Spleen (tissue), 11 donors: Measurements from ENCODE around the gene EVPL. TPM values are rescaled to one million over a fixed set of nuclear protein-coding genes. Genes with fewer than 3 reads are reported as not detected.
"Not testable (repeated sequence)": the region's sequence is repeated elsewhere in the genome, so short reads cannot be mapped to it uniquely, and the experiment has no call there.

Experiments
- DNase-seq: peaks from one replicate; pipeline ENCODE4 v3.0.0-alpha.2; 2020
- H3K27ac ChIP-seq, 8 donors: fragments of 200-600 bp; sonication (generic) in 7 of 8; 1 replicate in 4 of 8; 2 replicates in 4 of 8; pipeline versions ENCODE4 v1.5.0 to v1.8.0; 2016 to 2021; ENCODE audit warnings: inconsistent platforms in 4 of 8, mild to moderate bottlenecking in 4 of 8, moderate library complexity in 1 of 8
- H3K27me3 ChIP-seq, 7 donors: fragments of 200-600 bp; sonication (generic) in 6 of 7; replicated peaks in 1 of 7; 1 replicate in 4 of 7; 2 replicates in 3 of 7; pipeline versions ENCODE4 v1.5.0 to v1.8.0; 2016 to 2021; ENCODE audit warnings: inconsistent platforms in 3 of 7, mild to moderate bottlenecking in 1 of 7
- H3K36me3 ChIP-seq, 6 donors: fragments of 200-600 bp; sonication (generic) in 5 of 6; 1 replicate in 4 of 6; 2 replicates in 2 of 6; pipeline versions ENCODE4 v1.5.0 to v1.8.0; 2016 to 2021; ENCODE audit warnings: inconsistent platforms in 2 of 6
- H3K4me1 ChIP-seq, 6 donors: fragments of 200-600 bp; sonication (generic) in 5 of 6; 1 replicate in 3 of 6; 2 replicates in 3 of 6; pipeline versions ENCODE4 v1.5.0 to v1.8.0; 2016 to 2021; ENCODE audit warnings: inconsistent platforms in 3 of 6
- H3K4me3 ChIP-seq, 8 donors: fragments of 200-600 bp; sonication (generic) in 7 of 8; 1 replicate in 4 of 8; 2 replicates in 4 of 8; pipeline versions ENCODE4 v1.5.0 to v1.8.0; 2016 to 2021; ENCODE audit warnings: inconsistent platforms in 4 of 8, mild to moderate bottlenecking in 4 of 8, moderate library complexity in 2 of 8
- H3K9me3 ChIP-seq, 8 donors: fragments of 200-600 bp; sonication (generic) in 7 of 8; 1 replicate in 4 of 8; 2 replicates in 4 of 8; pipeline versions ENCODE4 v1.5.0 to v1.8.0; 2016 to 2021; ENCODE audit warnings: inconsistent platforms in 4 of 8
- POLR2A ChIP-seq, 3 donors: fragments of 450-650 bp; IDR thresholded peaks; one replicate each; pipeline ENCODE4 v1.5.1; 2017; ENCODE audit warnings: antibody characterized with exemption in 3 of 3, mild to moderate bottlenecking in 1 of 3
- POLR2AphosphoS5 ChIP-seq, 3 donors: sonication (generic); formaldehyde crosslinking; IDR thresholded peaks; one replicate each; pipeline ENCODE4 v1.5.1; 2017; ENCODE audit warnings: antibody characterized with exemption in 3 of 3
- WGBS, 5 donors: extraction: QIAGEN DNeasy Blood & Tissue Kit in 3 of 5; methylation state at CpG; one replicate each; pipeline versions ENCODE4 v1.1.5 to v1.1.7; 2013 to 2018; 5-methylcytosine and 5-hydroxymethylcytosine counted together
- intact Hi-C: fragments of 100-400 bp; cut with DNase I; formaldehyde crosslinking; loops from one replicate; pipeline ENCODE4 v1.15.0; 2023; ENCODE audit warnings: low total_unique reads
- polyA plus RNA-seq, 3 donors: library from polyadenylated mRNA; stranded (reverse); fragments of 200-250 nt; gene quantifications; one replicate each; pipeline ENCODE4 v1.2.1, GENCODE V29; 2013
- total RNA-seq, 7 donors: library from RNA; depleted of rRNA in 3 of 7; stranded (reverse); fragments of >200 nt in 3 of 7; fragmentation: NEBNext Ultra II Directional in 4 of 7; extraction: Animal tissue kit (Norgen Biotek cat#: 25700) in 4 of 7; gene quantifications; one replicate each; pipeline versions ENCODE4 v1.1.0 to v1.2.1, GENCODE V29; 2016 to 2021
- TF ChIP-seq, protein P1 (sequence below), 11 experiments: fragments of 200-600 bp in 7 of 11; fragments of 450-650 bp in 4 of 11; sonication (generic) in 4 of 11; IDR thresholded peaks in 8 of 11; conservative IDR thresholded peaks in 3 of 11; 1 replicate in 7 of 11; 2 replicates in 4 of 11; pipeline versions ENCODE4 v1.4.0 to v1.8.0; 2016 to 2021; ENCODE audit warnings: antibody characterized with exemption in 11 of 11, inconsistent platforms in 4 of 11, mild to moderate bottlenecking in 1 of 11
- donor health status: healthy with polysubstance abuse.
- donor health status: DM: no; HTN: no; CAD: no; lungs with moderate emphysema.
- donor health status: DM: no; HTN: no; CAD: no.
- donor health status: Bipolar disorder and iron deficiency.
- donor health status: healthy.
- donor health status: DM: no; HTN: no; CAD: no.
- donor health status: DM: yes; HTN: yes; CAD: no.

EVPL gene
- total and polyA plus RNA-seq, 10 donors = 0.04 to 0.56 (median 0.06) TPM; not detected in 3

DNA sequence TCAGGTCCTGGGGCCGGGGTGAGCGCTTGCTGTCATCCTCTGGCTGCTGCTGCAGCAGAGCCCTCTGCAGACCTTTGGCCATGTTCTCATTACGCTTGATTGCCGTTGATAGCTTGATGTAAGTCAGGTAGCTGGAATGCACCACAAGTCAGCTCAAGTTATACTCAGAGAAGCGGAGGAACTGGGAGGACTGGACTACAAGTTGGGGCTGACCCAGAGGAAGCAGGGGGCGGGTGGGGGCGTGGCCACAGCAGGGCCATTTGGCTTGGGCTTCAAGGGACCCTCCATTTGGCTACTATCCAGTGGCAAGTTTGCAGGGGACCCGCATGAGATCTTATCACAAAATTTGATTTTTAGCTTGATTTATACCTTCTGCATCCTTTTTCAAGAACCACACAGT lies 19.0 kb upstream of the EVPL start:
- Histone ChIP-seq H3K27me3 (no peaks in the 10 kb centered on the region), H3K36me3 (peaks cover 12 to 100% (median 100%) of the 10 kb centered on the region in 6 donors), H3K27ac (no peak overlapping the region), H3K4me1 (no peaks in the 10 kb centered on the region), H3K9me3 (no peaks in the 10 kb centered on the region), H3K4me3 (no peak overlapping the region)
- WGBS, 5 donors = 92 to 97% (median 94%) methylated on average over 8 of the region's 8 CpGs
- DNase-seq = no peak
- TF ChIP-seq POLR2AphosphoS5 (IDR thresholded peaks at IDR 0.05) (no peak), POLR2A (IDR thresholded peaks at IDR 0.05) (no peak)
- TF ChIP-seq, protein P1, sequence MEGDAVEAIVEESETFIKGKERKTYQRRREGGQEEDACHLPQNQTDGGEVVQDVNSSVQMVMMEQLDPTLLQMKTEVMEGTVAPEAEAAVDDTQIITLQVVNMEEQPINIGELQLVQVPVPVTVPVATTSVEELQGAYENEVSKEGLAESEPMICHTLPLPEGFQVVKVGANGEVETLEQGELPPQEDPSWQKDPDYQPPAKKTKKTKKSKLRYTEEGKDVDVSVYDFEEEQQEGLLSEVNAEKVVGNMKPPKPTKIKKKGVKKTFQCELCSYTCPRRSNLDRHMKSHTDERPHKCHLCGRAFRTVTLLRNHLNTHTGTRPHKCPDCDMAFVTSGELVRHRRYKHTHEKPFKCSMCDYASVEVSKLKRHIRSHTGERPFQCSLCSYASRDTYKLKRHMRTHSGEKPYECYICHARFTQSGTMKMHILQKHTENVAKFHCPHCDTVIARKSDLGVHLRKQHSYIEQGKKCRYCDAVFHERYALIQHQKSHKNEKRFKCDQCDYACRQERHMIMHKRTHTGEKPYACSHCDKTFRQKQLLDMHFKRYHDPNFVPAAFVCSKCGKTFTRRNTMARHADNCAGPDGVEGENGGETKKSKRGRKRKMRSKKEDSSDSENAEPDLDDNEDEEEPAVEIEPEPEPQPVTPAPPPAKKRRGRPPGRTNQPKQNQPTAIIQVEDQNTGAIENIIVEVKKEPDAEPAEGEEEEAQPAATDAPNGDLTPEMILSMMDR (IDR thresholded peaks at IDR 0.05 in 8 of 11, conservative IDR thresholded peaks at IDR 0.05 in 3 of 11) = no peak
- intact Hi-C loops = no loop called here

DNA sequence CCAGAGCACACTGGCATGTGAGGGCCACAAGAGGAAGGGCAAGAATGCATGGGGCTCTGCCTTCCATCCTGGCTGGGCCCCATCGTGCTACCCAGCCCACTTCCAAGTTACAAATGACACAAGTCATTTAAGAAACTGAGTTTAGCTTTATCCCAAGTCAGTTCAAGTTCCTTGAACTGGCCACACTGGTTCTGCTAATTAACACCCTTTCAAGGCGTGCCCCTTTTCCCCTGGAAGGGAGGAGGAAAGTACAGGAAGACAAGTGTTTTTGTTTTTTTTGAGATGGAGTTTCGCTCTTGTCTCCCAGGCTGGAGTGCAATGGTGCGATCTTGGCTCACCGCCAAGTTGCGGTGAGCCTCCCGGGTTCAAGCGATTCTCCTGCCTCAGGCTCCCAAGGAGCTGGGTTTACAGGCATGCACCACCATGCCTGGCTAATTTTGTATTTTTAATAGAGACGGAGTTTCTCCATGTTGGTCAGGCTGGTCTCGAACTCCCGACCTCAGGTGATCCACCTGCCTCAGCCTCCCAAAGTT lies 17.4 kb upstream of the EVPL start:
- H3K4me3 ChIP-seq, H3K27ac ChIP-seq, intact Hi-C loops, H3K27me3 ChIP-seq, H3K4me1 ChIP-seq, DNase-seq, H3K9me3 ChIP-seq: not testable (repeated sequence)
- H3K36me3 ChIP-seq = peaks cover 12 to 100% (median 100%) of the 10 kb centered on the region in 6 donors
- WGBS, 5 donors = 90 to 98% (median 94%) methylated on average over 11 of the region's 11 CpGs

DNA sequence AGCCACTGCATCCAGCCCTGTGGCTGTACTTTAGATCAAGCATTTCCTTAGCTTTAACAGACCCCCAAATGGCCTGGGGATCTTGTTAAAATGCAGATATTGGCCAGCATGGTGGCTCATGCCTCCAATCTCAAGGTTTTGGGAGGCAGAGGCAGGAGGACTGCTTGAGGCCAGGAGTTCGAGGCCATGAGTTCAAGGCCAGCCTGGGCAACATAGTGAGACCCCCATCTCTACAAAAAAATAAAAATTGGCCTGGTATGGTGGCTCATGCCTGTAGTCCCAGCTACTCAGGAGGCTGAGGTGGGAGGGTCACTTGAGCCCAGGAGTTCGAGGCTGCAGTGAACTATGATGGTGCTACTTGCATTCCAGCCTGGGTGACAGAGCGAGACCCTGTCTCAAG lies 15.8 kb upstream of the EVPL start:
- DNase-seq, H3K4me3 ChIP-seq, intact Hi-C loops, H3K9me3 ChIP-seq, H3K4me1 ChIP-seq, H3K27me3 ChIP-seq, H3K27ac ChIP-seq: not testable (repeated sequence)
- peaks cover 12 to 100% (median 100%) of the 10 kb centered on the region in 6 donors for H3K36me3 ChIP-seq
- WGBS, 5 donors = 97 to 100% (median 97%) methylated on average over 3 of the region's 3 CpGs

DNA sequence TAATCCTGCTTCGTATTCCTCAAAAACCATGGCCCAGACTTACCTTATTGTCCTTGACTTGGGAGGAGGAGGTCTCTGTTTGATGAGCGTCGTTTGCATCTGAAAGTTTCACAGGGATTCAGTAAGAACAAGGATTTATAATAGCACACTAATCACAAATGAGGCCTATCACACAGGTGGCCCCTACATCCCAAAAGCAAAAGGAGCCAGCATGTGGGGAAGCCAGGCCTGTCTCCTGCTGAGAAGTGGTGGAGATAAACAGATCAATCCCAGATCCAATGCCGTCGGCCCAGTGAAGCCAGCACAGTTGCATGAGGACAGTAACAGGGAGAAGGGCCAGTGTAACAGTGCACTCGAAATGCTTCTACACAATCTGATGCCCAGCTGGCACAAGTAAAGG lies 13.3 kb upstream of the EVPL start:
- Histone ChIP-seq H3K9me3 (no peaks in the 10 kb centered on the region), H3K4me3 (no peak overlapping the region), H3K27ac (no peak overlapping the region), H3K4me1 (no peaks in the 10 kb centered on the region), H3K36me3 (peaks cover 4 to 91% (median 77%) of the 10 kb centered on the region in 6 donors), H3K27me3 (no peaks in the 10 kb centered on the region)
- WGBS, 5 donors = 70 to 92% (median 85%) methylated on average over 6 of the region's 6 CpGs
- intact Hi-C loops = no loop called here
- no peak for DNase-seq
- TF ChIP-seq, protein P1 (IDR thresholded peaks at IDR 0.05 in 8 of 11, conservative IDR thresholded peaks at IDR 0.05 in 3 of 11) = no peak
- TF ChIP-seq POLR2AphosphoS5 (IDR thresholded peaks at IDR 0.05) (no peak), POLR2A (IDR thresholded peaks at IDR 0.05) (no peak)

DNA sequence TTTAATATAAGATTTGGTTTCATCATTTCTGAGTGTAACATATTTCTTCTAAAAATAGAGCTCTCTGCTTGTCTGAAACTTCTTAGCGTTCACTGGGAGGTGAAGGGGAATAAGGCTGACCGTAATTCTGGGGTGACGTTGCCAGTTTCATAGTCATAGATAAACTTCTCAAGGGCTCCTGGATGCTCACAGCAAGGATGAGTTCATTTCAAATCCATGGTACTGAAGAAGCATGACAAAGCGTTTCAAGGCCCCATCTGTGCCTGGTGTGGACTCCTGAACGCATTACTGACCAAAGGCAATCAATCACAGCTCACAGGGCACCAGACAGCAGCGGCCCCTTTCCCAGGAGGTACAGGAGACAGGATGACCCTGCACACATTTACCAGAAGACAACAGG lies 12.0 kb upstream of the EVPL start:
- no peak overlapping the region for H3K27ac ChIP-seq
- no peaks in the 10 kb centered on the region for H3K9me3 ChIP-seq
- intact Hi-C loops = no loop called here
- H3K36me3 ChIP-seq = peaks cover 0 to 78% (median 64%) of the 10 kb centered on the region in 6 donors
- H3K27me3 ChIP-seq = no peaks in the 10 kb centered on the region
- WGBS, 5 donors = 82 to 99% (median 87%) methylated on average over 6 of the region's 6 CpGs
- H3K4me3 ChIP-seq = no peak overlapping the region
- H3K4me1 ChIP-seq = no peaks in the 10 kb centered on the region
- TF ChIP-seq, protein P1 (IDR thresholded peaks at IDR 0.05 in 8 of 11, conservative IDR thresholded peaks at IDR 0.05 in 3 of 11) = no peak
- TF ChIP-seq POLR2A (IDR thresholded peaks at IDR 0.05) = no peak
- no peak for TF ChIP-seq POLR2AphosphoS5 (IDR thresholded peaks at IDR 0.05)
- no peak for DNase-seq
